IMR-90 (cell line): ENCODE measurements around the gene TSPEAR. TPM values are rescaled to one million over a fixed set of nuclear protein-coding genes. Genes with fewer than 3 reads are reported as not detected.

Experiments used
- ATAC-seq: fragments of 200-7000 bp; cut with Tn5 transposase; 2 replicates; pipeline ENCODE4 v1.9.1; 2020; ENCODE audit warnings: low read depth, mild to moderate bottlenecking, moderate library complexity
- BruUV-seq: library from RNA; stranded (reverse); fragments of 400-500 nt; replicated peaks from 2 replicates; lab custom pipeline; 2021; lab: Mats Ljungman, UMichigan
- CTCF ChIA-PET: fragments of 300-600 bp; formaldehyde crosslinking; extraction: SDS; loops from one replicate; lab custom pipeline; 2021; ENCODE audit warnings: antibody characterized with exemption; lab: Yijun Ruan, JAX
- POLR2A ChIA-PET: fragments of 300-600 bp; sonication (Branson Sonifier 250); formaldehyde crosslinking; loops from one replicate; lab custom pipeline; 2022; ENCODE audit warnings: antibody characterized with exemption; ENCODE audit not compliant: unreplicated experiment; lab: Charles Lee
- DNase-seq: peaks from one replicate; pipeline ENCODE4 v3.0.0; 2013
- H2AFZ ChIP-seq: replicated peaks from 2 replicates; pipeline ENCODE3; 2013; ENCODE audit warnings: low read length, mild to moderate bottlenecking; ENCODE audit not compliant: poor library complexity
- H2AK5ac ChIP-seq: 2 replicates; pipeline ENCODE4 v1.6.1; 2013; ENCODE audit warnings: low read depth, low read length, inconsistent platforms
- H2AK9ac ChIP-seq: replicated peaks from 2 replicates; pipeline ENCODE3; 2013; ENCODE audit warnings: mild to moderate bottlenecking, low read depth, low read length, moderate library complexity; ENCODE audit not compliant: poor library complexity
- H2BK120ac ChIP-seq: 2 replicates; pipeline ENCODE4 v1.6.1; 2013; ENCODE audit warnings: low read depth, low read length, inconsistent platforms
- H2BK15ac ChIP-seq: 3 replicates; pipeline ENCODE4 v1.6.1; 2013; ENCODE audit warnings: low read depth, low read length, inconsistent platforms
- H2BK20ac ChIP-seq: 2 replicates; pipeline ENCODE4 v1.6.1; 2013; ENCODE audit warnings: low read depth, mild to moderate bottlenecking, inconsistent platforms, low read length, moderate library complexity
- H2BK5ac ChIP-seq: 2 replicates; pipeline ENCODE4 v1.6.1; 2013; ENCODE audit warnings: mild to moderate bottlenecking, low read depth, low read length, inconsistent platforms; ENCODE audit not compliant: poor library complexity, severe bottlenecking
- H3K14ac ChIP-seq: replicated peaks from 2 replicates; pipeline ENCODE4 v1.6.1; 2013; ENCODE audit warnings: low read depth, low read length, inconsistent platforms
- H3K18ac ChIP-seq: 2 replicates; pipeline ENCODE4 v1.6.1; 2013; ENCODE audit warnings: low read depth, low read length, control low read depth
- H3K23ac ChIP-seq: 2 replicates; pipeline ENCODE4 v1.6.1; 2013; ENCODE audit warnings: low read depth, low read length, inconsistent platforms
- H3K27ac ChIP-seq: 2 replicates; pipeline ENCODE4 v1.5.1; 2013; ENCODE audit warnings: mild to moderate bottlenecking, control low read depth, low read length; ENCODE audit not compliant: insufficient read depth
- H3K27me3 ChIP-seq: 2 replicates; pipeline ENCODE4 v1.6.1; 2013; ENCODE audit warnings: low read length; ENCODE audit not compliant: control insufficient read depth, insufficient read depth
- H3K36me3 ChIP-seq: 2 replicates; pipeline ENCODE4 v1.6.1; 2013; ENCODE audit warnings: low read length, mixed read lengths; ENCODE audit not compliant: control insufficient read depth, insufficient read depth
- H3K4ac ChIP-seq: 2 replicates; pipeline ENCODE4 v1.6.1; 2013; ENCODE audit warnings: low read depth, low read length, inconsistent platforms
- H3K4me1 ChIP-seq: 2 replicates; pipeline ENCODE4 v1.6.1; 2013; ENCODE audit warnings: low read length, mixed read lengths; ENCODE audit not compliant: control insufficient read depth, insufficient read depth
- H3K4me2 ChIP-seq: 2 replicates; pipeline ENCODE4 v1.6.1; 2013; ENCODE audit warnings: low read depth, mild to moderate bottlenecking, control low read depth, low read length, moderate library complexity
- H3K4me3 ChIP-seq: 2 replicates; pipeline ENCODE4 v1.5.1; 2013; ENCODE audit warnings: low read depth, mild to moderate bottlenecking, control low read depth, low read length, moderate library complexity; ENCODE audit not compliant: insufficient read depth
- H3K56ac ChIP-seq: 2 replicates; pipeline ENCODE4 v1.6.1; 2013; ENCODE audit warnings: low read length, inconsistent platforms; ENCODE audit not compliant: insufficient read depth; ENCODE audit errors: extremely low read depth
- H3K79me1 ChIP-seq, 2 experiments: 2 replicates each; pipeline ENCODE4 v1.6.1; 2013; ENCODE audit warnings: low read length in 2 of 2, inconsistent platforms in 1 of 2, low read depth in 1 of 2
- H3K9ac ChIP-seq: 2 replicates; pipeline ENCODE4 v1.6.1; 2013; ENCODE audit warnings: low read depth, low read length, control low read depth
- H3K9me1 ChIP-seq: 2 replicates; pipeline ENCODE4 v1.6.1; 2013; ENCODE audit warnings: low read length, inconsistent platforms; ENCODE audit not compliant: insufficient read depth
- H3K9me3 ChIP-seq: 2 replicates; pipeline ENCODE4 v1.6.1; 2013; ENCODE audit warnings: low read length; ENCODE audit not compliant: control insufficient read depth, insufficient read depth
- H4K20me1 ChIP-seq: 2 replicates; pipeline ENCODE4 v1.6.1; 2013; ENCODE audit warnings: low read length, inconsistent platforms; ENCODE audit not compliant: insufficient read depth
- H4K5ac ChIP-seq: 2 replicates; pipeline ENCODE4 v1.6.1; 2013; ENCODE audit warnings: mild to moderate bottlenecking, low read depth, low read length, control low read depth
- H4K8ac ChIP-seq, 2 experiments: 2 replicates each; pipeline ENCODE4 v1.6.1; 2013; ENCODE audit warnings: low read depth in 2 of 2, low read length in 2 of 2, control low read depth in 1 of 2, inconsistent platforms in 1 of 2
- H4K91ac ChIP-seq: 2 replicates; pipeline ENCODE4 v1.6.1; 2013; ENCODE audit warnings: low read depth, low read length, inconsistent platforms; ENCODE audit not compliant: insufficient read depth
- BHLHE40 ChIP-seq: fragments of 150-350 bp; IDR thresholded peaks from 2 replicates; pipeline ENCODE4 v1.6.1; 2016; ENCODE audit warnings: mild to moderate bottlenecking, low read depth, low read length
- ELK1 ChIP-seq: fragments of 150-350 bp; IDR thresholded peaks from 2 replicates; pipeline ENCODE4 v1.6.1; 2016; ENCODE audit warnings: low read depth, mild to moderate bottlenecking, low read length, moderate library complexity, borderline replicate concordance
- FOS ChIP-seq: fragments of 150-350 bp; IDR thresholded peaks from 2 replicates; pipeline ENCODE4 v1.6.1; 2016; ENCODE audit warnings: low read depth, low read length
- MAZ ChIP-seq: IDR thresholded peaks from 2 replicates; pipeline ENCODE4 v1.6.1; 2012; ENCODE audit warnings: low read depth, mild to moderate bottlenecking, low read length, improper control_type of control experiment, moderate library complexity, borderline replicate concordance
- NFE2L2 ChIP-seq: fragments of 150-350 bp; IDR thresholded peaks from 2 replicates; pipeline ENCODE4 v1.6.1; 2016; ENCODE audit warnings: low read depth, mild to moderate bottlenecking, low read length
- POLR2A ChIP-seq: IDR thresholded peaks from 2 replicates; pipeline ENCODE4 v1.6.1; 2012; ENCODE audit warnings: mild to moderate bottlenecking, low read depth, low read length
- RFX5 ChIP-seq: IDR thresholded peaks from 2 replicates; pipeline ENCODE4 v1.8.0; 2012; ENCODE audit warnings: low read depth, mild to moderate bottlenecking, low read length, moderate library complexity
- SMC3 ChIP-seq: fragments of 150-350 bp; IDR thresholded peaks from 2 replicates; pipeline ENCODE4 v1.6.1; 2016; ENCODE audit warnings: low read depth, mild to moderate bottlenecking, antibody characterized with exemption, low read length, moderate library complexity
- WGBS, 2 experiments: methylation state at CpG; one replicate each; pipeline versions ENCODE4 v1.1.5 to v1.1.7; 2013; ENCODE audit warnings: missing lambda C conversion rate in 2 of 2; ENCODE audit not compliant: insufficient read length in 1 of 2; ENCODE audit errors: extremely low coverage in 2 of 2; 5-methylcytosine and 5-hydroxymethylcytosine counted together
- dilution Hi-C: fragments of 300-500 bp; cut with HindIII; formaldehyde crosslinking; loops from one replicate; pipeline ENCODE4 v1.14.3; 2018; ENCODE audit warnings: low sequenced_read_pairs; ENCODE audit not compliant: unreplicated experiment
- in situ Hi-C: fragments of 300-500 bp; cut with MboI; formaldehyde crosslinking; loops from 3 replicates; pipeline ENCODE4 v1.14.3; 2019; ENCODE audit warnings: low sequenced_read_pairs, inconsistent platforms, mixed read lengths
- intact Hi-C: fragments of 100-400 bp; cut with micrococcal nuclease; formaldehyde crosslinking; loops from 2 replicates; pipeline ENCODE4 v1.10.0; 2022
- polyA plus RNA-seq, 3 experiments: library from polyadenylated mRNA; depleted of rRNA; stranded (reverse); fragments of >200 nt; gene quantifications; 2 replicates each; pipeline ENCODE4 v1.2.3, GENCODE V29; 2012; ENCODE audit warnings: low replicate concordance in 1 of 3
- total RNA-seq: library from RNA; depleted of rRNA; stranded (reverse); fragments of >200 nt; gene quantifications from 2 replicates; pipeline ENCODE4 v1.2.3, GENCODE V29; 2012

Gene TSPEAR
- total and polyA plus RNA-seq, 2 of the 4 experiments (the other 2 are of a cell fraction): not detected

GRCh38 chr21:44527983-44528633 is 183.3 kb downstream of the TSPEAR start:
- no peak overlapping the region for H4K5ac ChIP-seq
- H4K91ac ChIP-seq: no peak overlapping the region
- no peaks in the 10 kb centered on the region for H3K27me3 ChIP-seq
- H2BK5ac ChIP-seq: no peak overlapping the region
- no peaks in the 10 kb centered on the region for H3K9me1 ChIP-seq
- H3K4me1 ChIP-seq: no peaks in the 10 kb centered on the region
- in situ Hi-C loops (no loop called here), dilution Hi-C loops (no loop called here), intact Hi-C loops (no loop called here)
- H2BK120ac ChIP-seq: no peak overlapping the region
- H3K9ac ChIP-seq: no peak overlapping the region
- no peaks in the 10 kb centered on the region for H3K36me3 ChIP-seq
- H2AK9ac ChIP-seq: no peak overlapping the region
- H3K79me1 ChIP-seq: no peaks in the 10 kb centered on the region
- H3K27ac ChIP-seq: no peak overlapping the region
- no peaks in the 10 kb centered on the region for H4K20me1 ChIP-seq
- H3K18ac ChIP-seq: no peak overlapping the region
- no peak overlapping the region for H4K8ac ChIP-seq
- no peak for TF ChIP-seq POLR2A
- TF ChIP-seq MAZ: no peak
- TF ChIP-seq NFE2L2: no peak
- TF ChIP-seq BHLHE40: no peak
- no peak for TF ChIP-seq FOS
- no peak for TF ChIP-seq SMC3
- TF ChIP-seq ELK1: no peak
- no peak for TF ChIP-seq RFX5
- ChIA-PET CTCF (no interaction called here), POLR2A (no interaction called here)
- H3K4ac ChIP-seq: no peak overlapping the region
- no peak overlapping the region for H3K14ac ChIP-seq
- no peak overlapping the region for H3K4me3 ChIP-seq
- H3K23ac ChIP-seq: no peak overlapping the region
- BruUV-seq: no TSS peak
- H3K4me2 ChIP-seq: no peak overlapping the region
- H2AFZ ChIP-seq: no peak overlapping the region
- no peak overlapping the region for H2BK15ac ChIP-seq
- H3K9me3 ChIP-seq: peaks cover 20% of the 10 kb centered on the region
- WGBS, 2 experiments: 42% methylated on average over 4 of the region's 18 CpGs; no CpG with 5 or more reads in 1 of the 2 experiments
- ATAC-seq: no peak
- no peak for DNase-seq
- no peak overlapping the region for H2AK5ac ChIP-seq
- H2BK20ac ChIP-seq: no peak overlapping the region
- no peak overlapping the region for H3K56ac ChIP-seq
